HG03280 (cell line): ENCODE measurements around the gene GATAD2A.
A peak's percentile ranks its signal among the peaks of the same experiment; 100 is the strongest.

ENCODE experiments used
- ATAC-seq: cut with Tn5 transposase; IDR thresholded peaks from one replicate; pipeline ENCODE4 v1.9.1; 2021; ENCODE audit warnings: mild to moderate bottlenecking, moderate library complexity; ENCODE audit not compliant: unreplicated experiment

The GATAD2A gene

DNA sequence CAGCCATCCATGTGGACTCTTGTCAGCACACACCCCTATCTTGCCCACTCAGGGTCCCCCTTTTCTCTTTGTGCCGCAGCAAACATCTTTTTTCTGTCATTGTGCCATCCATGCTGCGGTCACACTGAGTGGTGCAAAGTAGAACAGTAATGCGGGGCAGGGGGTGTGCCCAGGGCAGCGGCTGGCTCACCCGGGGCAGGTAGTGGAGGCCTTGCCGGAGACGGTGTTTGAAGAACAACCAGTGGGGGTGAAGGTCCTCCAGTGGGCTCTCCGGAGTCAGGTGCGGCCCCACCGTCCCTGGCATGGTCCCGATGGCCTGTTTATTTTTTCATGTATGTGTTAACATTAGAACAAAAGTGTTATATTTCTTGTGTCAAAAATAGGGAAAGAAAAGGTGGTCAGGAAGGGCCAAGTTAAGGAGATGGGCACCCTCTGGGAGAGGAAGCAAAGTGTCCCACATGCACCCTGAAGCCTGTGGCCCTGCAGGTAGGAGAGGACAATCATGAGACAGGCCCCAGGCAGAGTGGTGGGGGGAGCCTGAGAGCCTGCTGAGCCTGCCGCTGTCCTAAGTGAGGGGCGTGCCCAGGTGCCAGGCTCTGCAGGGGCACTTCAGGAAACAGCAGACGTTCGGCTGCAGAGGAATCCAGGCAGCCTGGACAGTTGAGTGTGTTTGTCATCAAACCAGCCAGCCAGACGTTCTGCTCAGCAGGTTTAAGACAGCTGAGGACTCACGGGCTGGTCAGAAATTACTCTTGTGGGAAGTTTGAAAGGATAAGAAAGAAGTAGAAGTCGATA is 97.5 kb downstream of the GATAD2A start:
- no peak for ATAC-seq

DNA sequence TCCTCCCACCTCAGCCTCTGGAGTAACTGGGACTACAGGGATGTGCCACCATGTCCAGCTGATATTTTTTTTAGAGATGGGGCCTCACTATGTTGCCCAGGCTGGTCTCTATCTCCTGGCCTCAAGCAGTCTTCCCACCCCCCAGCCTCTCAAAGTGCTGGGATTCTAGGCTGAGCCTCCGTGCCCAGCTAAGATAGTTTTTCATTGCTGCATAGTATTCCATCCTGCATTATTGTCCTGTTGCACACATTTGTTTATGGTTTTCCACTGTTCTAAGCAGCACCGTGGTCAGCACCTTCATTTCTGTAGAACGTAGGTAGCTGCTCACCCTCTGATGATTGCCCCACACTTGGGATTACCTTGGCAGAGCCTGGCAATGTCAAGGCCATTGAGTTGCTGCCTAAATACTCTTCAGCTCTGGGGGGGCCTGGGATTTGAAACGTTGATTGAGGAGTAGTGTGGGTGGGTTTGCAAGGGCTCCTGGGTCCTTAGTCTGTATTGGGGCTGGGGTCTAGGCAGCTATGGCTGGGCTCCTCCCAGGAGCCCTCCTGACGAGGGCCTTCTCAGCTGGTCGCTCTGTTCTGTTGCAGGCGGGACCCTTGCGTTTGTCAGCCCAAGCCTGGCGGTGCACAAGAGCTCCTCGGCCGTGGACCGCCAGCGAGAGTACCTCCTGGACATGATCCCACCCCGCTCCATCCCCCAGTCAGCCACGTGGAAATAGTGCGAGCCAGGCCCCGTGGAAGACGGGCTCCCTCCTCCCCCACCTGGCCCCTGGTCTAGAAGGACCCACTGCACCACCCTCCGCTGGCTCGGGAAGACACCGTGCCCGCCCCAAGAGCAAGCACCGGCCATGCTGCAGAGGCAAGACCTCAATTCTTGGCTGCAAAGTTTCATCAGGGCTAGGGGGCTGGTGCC is 99.5 kb downstream of the GATAD2A start:
- no peak for ATAC-seq

DNA sequence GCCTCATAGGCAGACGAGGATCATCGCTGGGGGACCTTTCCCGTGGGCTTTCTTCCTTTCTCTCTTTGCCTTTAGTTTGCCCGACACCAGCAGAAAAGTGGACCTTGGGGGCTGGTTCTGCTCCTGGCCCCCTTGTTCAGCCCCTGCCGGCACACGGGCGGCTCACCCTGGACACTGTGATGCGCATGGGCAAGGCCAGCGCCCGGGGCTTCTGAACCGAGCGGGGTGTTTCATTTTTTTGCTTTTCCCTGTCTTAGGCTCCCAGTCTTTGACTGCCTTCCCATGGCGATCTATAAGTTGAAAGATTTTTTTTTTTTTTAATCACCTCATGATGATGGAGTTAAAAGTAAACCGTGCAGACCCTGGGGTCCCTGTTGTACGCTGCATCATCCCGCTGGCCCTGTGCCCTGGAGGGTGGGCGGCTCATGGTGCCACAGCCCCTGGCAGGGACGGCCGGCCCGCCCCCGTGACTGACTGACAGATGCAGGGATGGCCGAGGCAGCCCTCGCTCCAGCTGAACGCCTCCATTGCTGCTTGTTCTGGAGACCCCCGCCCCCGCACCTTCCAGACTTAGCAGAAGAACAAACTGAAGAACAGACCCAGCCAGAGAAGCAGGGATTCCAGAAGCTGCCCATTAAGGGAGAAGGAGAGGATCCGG is 100.3 kb downstream of the GATAD2A start:
- no peak for ATAC-seq

DNA sequence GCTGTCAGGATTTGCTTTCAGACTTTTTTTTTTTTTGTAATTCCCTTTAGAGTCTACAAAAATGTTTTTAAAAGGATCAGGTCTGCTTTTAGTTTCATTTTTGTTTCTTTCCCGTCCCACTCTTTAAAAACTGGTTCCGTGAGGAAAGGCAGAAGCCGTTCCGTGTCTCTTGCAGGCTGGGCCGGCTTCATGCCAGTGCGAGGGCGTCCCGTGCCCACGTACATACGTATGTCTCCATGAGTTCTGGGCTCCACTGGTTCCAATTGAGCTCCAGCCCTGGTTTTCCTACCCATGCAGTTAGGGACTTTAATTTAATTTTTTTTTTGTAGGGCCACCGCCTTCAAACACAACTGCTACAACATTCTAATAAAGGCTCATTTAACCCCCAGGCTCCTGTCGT is 101.1 kb downstream of the GATAD2A start:
- ATAC-seq = no peak

DNA sequence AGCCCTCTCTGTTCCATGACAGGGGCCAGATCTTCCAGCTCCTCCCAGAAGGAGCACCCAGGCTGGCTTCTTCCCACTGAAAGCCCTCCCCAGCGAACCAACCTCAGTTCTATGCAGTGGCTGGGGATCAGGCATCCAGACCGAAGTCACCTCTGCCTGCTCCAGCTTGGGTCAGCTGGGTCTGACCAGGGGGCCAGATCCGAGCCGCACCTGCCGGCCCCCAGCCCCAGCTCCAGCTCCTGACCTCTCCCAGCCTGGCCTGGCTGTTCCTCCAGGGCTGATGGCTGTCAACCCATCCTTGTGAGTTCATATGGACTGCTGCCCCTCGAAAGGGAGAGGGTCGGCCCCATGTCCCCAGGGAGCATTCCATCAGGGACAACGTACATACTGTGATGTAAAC is 101.9 kb downstream of the GATAD2A start:
- ATAC-seq = no peak

DNA sequence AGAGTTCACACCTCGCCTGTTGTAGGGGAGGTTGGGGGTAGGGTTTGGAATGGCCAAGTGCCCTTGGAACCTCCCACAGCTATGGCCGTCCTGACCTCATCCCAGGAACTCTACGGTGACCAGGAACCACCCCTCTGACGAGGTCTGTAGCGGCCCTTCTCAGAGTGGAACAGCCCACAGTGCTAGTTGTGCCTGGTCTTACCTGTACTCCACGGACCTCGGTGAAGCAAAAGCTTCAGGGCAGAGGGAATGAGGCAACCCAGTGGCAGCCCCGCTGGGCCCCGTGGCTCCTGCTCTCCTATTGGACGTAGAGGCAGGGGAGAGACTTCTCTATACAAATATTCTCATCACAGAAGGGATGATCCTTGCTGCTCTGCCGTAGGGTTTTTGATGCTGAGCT is 102.7 kb downstream of the GATAD2A start:
- no peak for ATAC-seq

DNA sequence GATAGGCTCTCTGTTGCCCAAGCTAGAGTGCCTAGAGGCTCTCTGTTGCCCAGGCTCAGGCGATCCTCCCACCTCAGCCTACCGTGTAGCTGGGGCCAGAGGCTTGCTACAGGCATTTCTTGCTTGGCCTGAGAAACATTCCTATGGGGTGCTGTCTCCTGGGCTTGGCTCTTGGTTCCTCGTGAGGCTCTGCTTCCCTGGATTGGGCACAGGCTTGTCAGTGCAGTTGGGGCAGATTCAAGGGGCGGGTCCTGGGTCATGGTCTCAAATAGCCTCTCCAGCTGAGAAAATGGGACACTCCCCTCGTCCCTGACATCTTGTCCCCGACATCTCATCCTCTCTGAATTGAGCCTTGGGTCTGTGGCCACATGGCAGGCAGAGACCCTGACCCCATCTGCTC is 105.0 kb downstream of the GATAD2A start:
- no peak for ATAC-seq

DNA sequence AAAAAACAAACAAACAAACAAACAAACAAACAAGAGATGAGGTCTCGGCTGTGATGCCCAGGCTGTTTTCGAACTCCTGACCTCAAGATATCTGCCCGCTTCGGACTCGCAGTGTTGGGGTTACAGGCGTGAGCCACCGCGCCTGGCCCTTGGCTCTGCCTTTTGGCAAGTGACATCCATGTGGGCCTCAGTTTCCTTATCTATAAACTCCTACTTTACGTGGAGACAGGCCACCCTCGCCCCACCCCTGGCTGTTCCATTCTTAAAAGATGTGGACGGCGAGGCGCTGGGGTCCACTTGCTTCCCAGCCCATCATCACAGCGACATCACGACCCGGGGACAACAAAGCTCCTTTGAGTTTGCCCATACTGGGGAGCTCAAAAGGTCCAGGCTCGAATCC is 108.2 kb downstream of the GATAD2A start:
- ATAC-seq = no peak

DNA sequence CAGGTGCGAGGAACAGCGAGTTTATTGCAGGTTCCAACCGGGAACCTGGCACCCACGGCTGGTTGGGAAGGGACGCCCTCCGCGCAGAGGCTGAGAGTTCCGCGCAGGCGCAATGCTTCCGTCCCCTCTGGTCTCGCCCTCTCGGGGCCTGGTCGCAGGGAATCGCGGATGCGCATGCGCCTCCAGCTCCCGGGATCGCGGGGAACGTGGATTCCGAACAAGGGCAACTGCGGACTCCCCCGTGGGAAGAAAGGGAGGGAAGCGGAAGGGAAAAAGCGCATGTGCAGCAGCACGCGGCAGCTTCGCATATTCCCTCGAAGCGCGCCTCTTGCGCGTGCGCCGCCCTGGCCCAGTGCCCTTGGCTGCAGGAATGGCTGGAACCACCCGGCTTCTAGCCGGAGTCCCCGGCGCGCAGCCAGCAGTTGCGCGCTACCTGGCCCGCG is 108.8 kb downstream of the GATAD2A start:
- ATAC-seq = no peak

DNA sequence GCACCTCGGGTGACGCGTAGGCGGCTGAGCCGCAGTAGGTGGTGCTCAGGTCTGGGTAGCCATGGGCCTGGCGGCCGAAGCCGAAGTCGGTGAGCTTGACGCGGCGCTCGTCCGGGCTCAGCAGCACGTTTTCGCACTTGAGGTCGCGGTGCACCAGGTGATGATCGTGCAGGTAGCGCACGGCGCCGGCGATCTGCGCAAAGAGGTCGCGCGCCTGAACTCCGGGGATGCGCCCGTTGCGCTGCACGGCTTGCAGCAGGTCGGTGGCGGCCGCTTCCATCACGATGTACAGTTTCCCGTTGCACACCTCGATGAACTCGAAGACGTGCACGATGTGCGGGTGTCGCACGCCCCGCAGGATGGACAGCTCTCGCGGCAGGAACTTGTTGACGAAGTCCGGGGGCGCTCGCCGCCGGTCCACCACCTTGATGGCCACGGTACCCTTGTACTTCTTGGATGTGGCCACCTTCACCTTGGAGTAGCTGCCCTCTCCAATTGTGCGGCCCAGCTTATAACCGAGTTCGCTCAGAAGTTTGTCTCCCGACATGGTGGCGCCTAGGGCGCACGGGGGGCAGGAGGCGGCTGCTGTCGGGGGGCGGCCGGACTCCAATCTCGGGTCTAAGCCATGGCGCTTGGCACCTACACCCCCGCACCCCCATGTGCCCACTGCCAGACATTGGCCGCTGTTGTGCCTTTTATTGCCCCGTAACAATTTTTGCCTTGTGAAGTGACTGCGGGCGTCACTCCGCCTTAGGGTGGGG is 109.6 kb downstream of the GATAD2A start, which contains the start of gene TSSK6:
TSSK6 (minus strand) TSS at position 668 of the 761 bp plus-strand sequence; CDS start at position 547, 121 bp downstream.
- ATAC-seq = no peak

DNA sequence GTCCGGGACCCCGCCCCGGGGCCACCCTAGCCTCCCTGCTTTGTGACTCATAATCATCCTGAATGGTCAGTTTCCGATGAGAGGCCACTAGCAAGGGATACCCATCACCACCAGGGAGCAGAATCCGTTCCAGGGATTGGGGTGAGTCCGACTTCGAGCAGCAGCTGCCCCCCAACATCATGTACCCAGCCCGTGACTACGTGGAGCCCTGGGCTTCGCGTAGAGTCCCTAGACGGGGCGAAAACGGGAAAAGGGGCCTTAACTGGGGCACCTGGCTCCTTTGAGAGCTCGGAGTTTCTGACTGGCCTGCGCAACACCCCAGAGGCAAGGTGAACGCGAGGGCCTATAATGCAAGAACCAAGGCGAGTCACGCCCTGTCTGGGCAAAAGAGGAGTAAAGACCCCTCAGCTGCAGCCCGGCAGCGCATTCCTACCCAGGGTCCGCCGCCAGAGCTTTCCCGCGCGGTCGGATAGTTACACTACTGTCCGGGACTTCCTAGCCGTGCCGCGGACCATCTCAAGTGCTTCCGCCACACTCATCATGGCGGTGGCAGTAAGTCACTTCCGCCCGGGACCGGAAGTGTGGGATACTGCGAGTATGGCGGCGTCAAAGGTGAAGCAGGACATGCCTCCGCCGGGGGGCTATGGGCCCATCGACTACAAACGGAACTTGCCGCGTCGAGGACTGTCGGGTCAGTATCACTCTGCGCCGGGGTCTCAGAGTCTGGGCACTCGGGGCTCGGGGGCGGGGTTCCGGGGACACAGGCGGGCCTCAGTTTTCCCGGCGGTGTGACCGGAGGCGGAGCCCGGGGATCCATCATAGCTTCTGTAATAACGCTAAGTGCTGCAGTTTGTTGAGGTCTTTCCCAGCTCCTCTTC is 110.4 kb downstream of the GATAD2A start, which contains the start of gene NDUFA13:
NDUFA13 (plus strand) TSS at position 584 of the 878 bp plus-strand sequence; CDS start at position 598, 14 bp downstream.
- peak; percentile 93 for ATAC-seq

DNA sequence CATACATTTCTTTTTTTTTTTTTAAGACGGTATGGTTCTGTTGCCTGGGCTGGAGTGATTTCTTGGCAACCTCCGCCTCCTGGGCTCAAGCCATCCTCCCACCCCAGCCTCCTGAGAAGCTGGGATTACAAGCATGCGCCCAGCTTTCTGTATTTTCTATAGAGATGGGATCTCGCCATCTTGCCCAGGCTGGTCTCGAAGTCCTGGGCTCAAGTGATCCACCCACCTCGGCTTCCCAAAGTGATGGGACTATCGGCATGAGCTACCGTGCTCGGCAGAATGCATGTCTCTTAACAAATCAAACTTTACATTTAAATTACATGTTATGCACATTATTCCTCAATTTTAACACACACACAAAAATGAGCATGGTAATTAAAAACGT is 111.8 kb downstream of the GATAD2A start:
- no peak for ATAC-seq

DNA sequence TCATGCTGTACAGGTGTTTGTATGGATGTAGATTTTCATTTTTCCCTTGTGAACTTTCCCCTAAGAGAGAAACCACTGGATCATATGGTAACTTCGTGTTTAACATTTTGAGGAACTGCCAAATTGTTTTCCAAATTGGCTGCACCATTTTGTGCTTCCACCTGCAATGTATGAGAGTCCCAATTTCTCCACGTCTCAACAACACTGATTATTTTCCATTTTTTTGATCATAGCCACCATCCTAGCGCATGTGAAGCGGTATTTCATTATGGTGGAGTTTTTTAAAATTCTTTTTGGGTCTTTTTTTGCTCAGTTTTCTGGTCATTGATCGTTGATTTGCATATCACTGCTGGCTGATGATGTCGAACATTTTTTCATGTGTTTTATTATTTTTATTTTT is 115.5 kb downstream of the GATAD2A start:
- no peak for ATAC-seq

DNA sequence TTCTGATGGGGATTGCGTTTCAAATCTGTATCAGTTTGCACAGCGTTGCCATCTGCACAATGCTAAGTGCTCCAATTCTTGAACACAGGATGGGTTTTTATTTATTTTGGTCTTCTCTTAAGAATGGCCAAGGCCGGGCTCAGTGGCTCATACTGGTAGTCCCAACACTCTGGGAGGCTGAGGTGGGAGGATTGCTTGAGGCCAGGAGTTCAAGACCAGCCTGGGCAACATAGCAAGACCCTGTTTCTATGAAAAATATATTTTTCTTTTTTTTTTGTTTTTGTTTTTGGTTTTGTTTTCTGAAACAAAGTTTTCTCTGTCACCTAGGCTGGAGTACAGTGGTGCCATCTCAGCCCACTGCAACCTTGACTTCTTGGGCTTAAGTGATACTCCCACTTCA is 117.7 kb downstream of the GATAD2A start:
- no peak for ATAC-seq

DNA sequence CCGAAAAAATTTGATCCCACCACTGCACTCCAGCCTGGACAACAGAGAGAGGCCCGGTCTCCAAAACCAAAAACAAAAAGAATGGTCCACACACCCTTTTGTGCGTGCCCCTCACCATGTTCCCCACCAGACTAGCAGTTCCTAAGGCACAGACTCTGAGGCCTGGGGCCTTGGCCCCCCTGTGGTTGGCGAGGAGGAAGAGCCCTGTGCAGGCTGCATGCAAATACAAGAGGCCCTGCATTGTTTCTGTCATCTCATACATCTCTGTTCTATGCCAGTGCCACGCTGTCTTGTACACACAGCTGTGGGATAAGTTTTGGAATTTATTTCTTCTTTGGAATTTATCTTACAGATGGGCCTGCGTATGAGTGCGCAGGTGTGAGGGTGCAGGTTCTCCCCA is 118.6 kb downstream of the GATAD2A start:
- no peak for ATAC-seq

DNA sequence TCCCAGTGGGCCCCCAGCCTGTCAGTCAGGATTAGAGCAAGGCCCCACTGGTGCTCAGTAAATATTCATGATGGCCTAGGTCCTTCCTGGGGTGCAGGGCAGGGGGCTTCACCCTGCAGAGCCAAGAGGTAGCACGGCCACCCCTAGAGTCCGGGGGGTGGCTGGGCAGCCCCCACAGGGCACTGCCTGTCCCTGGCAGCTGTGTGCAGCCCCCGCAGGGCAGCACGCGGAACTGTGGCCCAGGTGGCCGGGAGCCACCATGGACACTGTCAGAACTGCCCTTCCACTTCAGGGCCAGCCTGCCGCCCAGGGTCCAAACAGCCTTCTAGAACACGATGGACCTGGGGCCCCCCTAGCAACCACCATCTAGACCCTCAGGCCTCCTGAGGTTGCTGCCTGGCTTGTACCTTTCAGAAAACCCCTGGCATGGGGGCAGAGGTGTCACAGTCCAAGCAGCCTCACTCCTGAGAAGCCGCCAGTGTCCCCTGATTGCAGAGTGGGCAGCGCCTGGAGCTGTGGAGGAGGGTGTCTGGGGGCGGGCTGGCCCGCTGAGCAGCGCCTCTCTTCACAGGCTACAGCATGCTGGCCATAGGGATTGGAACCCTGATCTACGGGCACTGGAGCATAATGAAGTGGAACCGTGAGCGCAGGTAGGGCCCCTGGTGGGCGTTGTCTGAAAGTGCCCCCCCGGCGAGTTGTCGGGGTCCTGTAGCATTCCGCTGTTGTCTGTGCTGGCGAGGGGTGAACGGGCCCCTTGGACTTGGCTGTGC is 120.3 kb downstream of the GATAD2A start:
- ATAC-seq = no peak

DNA sequence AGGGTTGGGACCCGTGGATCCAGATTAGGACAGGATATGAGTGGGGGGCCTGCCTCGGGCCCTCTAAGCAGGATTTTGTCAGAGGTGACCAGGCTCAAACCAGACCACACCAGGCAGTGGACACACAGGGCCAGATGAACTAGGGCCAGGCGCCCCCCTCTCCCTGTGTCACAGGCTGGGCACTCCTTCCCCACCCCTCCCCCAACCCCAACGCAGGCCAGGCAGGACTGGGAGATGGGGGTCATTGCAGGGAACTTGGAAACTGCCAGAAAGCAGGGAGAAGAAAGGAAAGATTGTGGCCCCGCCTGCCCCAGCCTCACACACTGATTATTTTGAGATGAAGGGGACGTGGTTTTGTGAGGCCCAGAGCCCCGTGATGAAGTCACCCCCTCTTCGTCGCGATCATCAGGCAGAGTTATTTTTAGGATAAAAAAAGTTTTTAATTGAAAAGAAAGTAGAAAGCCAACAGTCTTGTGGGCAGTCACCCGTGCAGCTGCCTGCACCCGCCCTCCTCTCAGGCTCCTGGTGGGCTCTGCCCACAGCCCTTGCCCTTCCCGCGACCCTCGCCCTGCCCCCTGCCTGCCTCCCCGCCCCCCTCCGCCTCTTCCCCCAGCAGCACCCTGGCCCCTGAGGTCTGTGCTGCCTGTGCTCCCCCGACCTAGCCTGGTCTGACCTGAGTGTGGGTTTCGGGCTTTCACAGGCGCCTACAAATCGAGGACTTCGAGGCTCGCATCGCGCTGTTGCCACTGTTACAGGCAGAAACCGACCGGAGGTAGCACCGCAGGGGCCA is 121.3 kb downstream of the GATAD2A start:
- no peak for ATAC-seq

DNA sequence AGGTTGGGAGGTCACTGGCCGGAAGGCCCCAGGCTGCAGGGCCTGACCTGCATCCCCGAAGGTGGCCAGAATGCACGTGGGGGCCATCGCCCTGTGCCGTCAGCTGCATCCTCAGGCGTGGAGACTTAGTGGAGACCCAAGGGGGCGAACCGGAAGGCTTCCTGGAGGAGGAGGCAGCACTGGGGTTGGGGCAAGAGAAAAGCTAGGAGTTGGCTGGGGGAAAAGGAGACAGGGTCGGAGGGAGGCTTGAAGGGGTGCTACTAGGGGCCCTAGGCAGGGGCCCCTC is 121.8 kb downstream of the GATAD2A start:
- no peak for ATAC-seq
